A172 (cell line): ENCODE data around the gene SLC25A5. TPM values are rescaled to one million over a fixed set of nuclear protein-coding genes. Genes with fewer than 3 reads are reported as not detected.
"Not testable (repeated sequence)": the region's sequence is repeated elsewhere in the genome, so short reads cannot be mapped to it uniquely, and the experiment has no call there.

Source experiments
- DNase-seq: peaks from one replicate; pipeline ENCODE4 v3.0.0-alpha.2; 2015; ENCODE audit warnings: low spot score
- total RNA-seq: library from RNA; depleted of rRNA; stranded (reverse); fragments of >200 nt; shearing (Covaris generic); gene quantifications from 2 replicates; pipeline ENCODE4 v1.2.3, GENCODE V29; 2014; rRNA removed

SLC25A5 gene
- 161 and 176 TPM in 2 replicates for total RNA-seq

DNA sequence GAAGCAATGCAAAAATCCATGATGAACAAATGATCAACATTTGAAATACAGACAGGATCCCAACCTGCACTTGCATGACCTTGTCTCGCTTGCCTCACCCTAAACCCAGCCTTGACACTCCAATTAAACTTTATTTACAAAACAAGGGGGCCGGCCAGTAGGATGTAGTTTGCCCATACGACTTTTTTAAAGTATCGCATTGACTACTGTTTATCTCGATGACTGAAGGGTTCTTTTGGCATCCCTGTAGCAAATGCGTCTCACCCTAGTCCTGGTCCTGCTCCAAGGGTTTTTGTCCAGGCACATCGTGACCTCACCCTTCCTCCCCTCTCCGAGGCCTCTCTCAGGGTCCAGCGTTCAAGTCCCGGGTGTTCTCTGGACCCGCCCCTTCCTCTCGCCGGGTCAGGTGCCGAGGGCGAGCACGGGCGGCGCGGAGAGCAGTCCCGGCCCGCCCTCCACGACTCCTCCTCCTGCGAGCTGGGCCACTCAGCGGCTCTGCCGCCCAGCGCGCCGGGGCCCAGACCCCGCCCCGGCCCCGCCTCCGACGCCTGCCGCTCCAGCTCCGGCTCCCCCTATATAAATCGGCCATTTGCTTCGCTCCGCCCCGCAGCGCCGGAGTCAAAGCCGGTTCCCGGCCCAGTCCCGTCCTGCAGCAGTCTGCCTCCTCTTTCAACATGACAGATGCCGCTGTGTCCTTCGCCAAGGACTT lies at the start of gene SLC25A5:
SLC25A5 (plus strand) TSS at position 603 of the 709 bp plus-strand sequence; CDS start at position 675, 72 bp downstream.
- DNase-seq = peak; percentile 49

DNA sequence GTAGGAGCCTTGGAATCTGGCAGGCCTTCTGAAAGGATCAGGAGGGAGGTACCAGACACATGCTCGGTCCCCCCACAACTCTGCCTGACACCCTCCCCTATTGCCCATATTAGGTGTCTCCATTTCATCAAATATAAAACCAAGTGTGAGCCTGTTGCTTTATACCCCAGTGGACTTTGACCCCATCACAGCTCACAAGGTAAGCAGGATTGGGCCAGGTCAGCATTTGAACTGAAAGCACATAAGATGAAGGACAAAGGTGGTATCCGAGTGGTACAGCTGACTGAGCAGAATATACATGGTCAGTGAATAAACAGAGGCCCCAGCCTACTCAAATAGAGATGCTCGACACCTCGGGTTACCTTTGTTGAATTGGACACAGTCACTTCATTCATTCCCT lies 49.1 kb upstream of the SLC25A5 start:
- no peak for DNase-seq

DNA sequence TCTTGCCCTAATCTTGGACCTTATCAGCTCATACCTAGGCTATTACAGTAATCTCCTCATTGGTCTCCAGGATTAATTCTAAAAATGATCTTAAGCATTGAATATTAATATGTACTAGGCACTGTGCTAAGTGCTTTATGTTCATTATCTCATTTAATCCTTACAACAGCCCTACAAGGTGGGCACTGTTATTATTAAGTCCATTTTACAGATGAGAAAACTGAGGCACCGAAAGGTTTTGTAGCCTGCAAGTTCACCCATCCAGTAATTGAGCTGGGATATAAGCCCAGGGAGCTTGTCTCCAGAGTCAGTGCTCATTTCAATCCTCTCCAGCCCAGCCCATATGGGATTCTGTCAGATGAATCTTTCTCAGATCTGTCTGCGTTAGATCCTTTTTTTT lies 48.3 kb upstream of the SLC25A5 start:
- DNase-seq = no peak

DNA sequence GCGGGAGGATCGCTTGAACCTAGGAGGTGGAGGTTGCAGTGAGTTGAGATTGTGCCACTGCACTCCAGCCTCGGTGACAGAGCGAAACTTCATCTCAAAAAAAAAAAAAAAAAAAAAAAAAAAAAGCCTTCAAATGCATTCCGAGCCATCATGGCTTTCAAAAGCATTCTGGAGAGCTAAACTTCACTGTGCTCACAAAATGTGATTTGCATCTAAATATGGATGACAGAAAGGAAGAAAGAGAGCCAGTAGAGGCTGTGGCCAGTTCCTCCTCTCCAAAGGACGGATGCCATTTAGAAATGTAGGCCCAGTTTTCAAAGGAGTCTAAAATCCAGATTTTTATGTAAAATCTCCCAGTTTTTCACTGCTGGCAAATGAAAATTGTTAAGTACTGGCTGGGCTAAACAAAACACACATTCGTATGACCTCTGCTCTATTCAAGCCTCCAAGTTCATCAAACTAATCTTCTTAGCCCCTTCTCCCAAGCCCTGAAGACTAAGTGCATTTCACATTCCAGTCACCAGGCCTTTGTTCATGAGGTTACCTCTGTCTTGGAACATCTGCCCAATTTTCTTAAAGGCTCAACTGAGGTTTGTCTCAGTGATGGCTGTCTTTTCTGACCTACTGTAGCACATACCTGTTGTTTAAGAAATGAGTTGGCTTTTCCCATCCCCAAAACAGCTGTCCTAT lies 47.1 kb upstream of the SLC25A5 start:
- no peak for DNase-seq

DNA sequence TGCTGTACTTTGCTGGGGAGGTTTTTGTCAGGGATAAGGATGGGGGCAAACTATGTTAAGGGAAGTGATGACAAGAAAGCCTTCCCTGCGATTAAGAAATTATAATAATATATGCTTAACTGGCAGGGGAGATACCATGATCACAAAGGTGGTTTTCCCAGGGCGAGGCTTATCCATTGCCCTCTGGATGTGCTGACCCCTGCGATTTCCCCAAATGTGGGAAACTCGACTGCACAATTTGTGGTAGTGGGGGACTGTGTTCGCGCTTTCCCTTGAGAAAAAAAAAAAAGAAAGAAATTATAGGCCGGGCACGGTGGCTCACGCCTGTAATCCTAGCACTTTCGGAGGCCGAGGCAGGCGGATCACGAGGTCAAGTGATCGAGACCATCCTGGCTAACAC lies 44.6 kb upstream of the SLC25A5 start:
- DNase-seq = no peak

GRCh38 chrX:119424999-119425398 lies 43.2 kb upstream of the SLC25A5 start:
- no peak for DNase-seq

DNA sequence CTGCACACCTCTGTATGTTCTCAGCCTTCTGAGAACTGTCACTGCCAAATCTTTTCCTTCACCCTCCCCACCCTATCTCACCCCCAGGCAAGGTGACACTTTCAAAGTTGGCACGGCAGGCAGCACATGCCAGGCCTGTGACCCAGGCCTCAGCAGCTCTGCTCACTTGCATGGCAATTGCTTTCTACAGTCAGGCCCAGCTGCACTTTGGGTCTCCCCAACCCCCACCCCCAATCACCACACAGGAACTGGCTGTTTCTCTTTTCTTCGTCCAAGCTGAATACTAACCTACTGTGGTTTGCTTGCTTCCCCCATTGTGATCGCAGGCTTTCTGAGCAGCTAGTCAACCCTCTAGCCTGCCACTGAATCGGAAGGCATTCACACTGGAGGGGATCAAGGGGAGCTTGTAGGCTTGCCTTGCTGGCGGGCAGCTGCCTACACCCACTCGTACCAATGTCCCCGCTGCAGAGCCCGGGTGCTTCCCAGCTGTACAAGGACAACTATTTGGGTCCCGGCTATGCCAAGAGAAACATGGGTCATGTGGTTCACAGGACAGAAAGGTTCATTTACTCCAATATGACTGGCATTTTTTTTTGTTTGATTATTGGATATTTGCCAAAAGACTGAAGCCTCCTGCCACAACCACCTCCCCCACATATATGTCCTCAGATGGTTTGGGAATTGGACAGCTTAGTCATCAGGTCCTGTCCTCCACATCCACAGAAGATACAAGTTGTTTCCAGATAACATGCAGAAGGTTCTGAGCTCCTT lies 41.0 kb upstream of the SLC25A5 start:
- no peak for DNase-seq

DNA sequence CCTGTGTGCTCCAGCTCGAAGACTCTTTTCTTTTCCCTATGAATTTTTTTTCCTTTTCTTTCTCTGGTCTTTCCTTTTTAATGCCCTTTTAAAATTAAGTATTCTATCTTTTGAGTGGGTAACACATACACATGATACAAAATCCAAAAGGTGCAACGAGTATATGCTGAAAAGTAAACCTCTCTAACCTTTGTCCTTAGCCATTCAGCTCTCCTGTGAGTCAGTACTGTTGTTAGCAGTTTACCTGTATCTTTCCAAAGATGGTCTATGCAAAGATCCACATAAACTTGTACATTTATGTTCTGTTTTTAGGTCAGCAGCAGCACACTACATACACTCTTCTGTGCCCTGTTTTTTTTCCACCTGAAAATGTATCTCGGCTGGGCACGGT lies 40.5 kb upstream of the SLC25A5 start:
- DNase-seq = no peak

DNA sequence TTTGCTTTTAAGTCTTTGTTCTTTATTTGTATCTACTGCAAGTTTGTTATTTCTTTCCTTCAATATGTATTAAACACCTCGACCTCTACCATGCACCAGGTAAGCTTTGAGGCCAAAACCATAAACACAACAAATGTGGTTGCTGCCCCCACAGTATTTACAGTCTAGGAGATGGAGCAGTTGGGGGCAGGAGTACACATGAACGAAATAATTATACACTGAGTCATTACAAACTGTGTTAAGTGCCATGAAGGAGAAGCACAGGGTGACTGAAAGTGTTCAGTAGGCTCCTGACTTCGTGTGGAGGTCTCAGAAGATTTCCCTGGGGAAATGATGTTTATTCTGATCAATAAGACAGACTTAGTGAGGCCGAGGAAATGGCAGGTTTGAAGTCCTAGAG lies 38.8 kb upstream of the SLC25A5 start:
- DNase-seq = no peak

- DNase-seq = not testable (repeated sequence)
Measured at GRCh38 chrX:119441295-119441694, 26.9 kb upstream of the SLC25A5 start.

DNA sequence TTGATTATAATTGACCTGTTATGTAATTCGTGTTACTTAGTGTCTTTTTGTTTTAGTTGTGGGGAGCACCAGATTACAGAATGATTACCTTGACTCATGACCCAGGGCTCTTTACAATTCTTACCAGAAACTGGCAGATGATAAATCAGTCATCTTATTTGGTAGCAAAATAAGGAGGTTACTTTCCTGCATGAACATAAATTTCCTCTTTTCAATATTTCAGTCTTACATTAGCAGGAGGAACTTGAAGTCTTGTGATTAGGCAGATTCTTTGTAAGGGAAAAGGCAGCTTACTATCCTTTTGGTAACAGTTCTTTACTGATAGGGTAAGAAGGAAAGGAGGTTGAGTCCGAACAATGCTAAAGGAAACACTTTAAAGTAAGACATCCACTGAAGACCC lies 26.0 kb upstream of the SLC25A5 start:
- no peak for DNase-seq

DNA sequence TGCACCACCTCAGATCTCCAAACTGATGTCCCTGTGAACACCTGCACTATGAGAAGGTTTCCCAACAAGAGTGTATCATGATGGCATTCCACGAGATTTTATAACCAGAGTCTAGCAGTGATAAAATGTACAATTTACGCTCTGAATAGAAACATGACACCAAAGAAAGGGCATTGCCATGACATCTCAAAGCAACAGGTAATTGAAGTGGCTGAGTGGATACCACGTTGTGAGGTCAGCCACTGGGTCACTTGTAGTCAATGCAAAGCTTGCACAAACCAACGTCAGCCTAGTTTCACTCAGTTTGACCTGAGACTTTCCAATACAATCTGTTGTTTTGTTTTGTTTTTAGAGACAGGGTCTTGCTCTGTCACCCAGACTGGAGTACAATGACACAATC lies 15.0 kb upstream of the SLC25A5 start:
- DNase-seq = no peak

DNA sequence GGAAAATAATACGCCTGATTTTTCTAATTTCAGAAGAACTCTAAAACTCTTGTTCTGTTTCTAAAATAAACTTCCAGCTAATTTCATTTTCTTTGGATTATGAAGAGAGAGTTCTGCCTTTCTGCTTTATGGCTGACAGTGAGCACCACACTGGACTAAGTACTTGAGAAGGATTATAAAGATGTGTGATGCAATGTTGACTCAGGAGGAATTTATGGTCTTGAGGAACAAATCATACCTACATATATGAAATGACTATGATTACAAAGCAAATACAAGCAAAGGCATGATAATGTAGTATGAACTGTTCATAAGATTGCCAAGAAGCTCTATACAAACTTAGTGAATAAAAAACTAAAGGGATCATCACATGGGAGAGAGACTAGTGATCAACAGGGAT lies 13.0 kb upstream of the SLC25A5 start:
- no peak for DNase-seq

DNA sequence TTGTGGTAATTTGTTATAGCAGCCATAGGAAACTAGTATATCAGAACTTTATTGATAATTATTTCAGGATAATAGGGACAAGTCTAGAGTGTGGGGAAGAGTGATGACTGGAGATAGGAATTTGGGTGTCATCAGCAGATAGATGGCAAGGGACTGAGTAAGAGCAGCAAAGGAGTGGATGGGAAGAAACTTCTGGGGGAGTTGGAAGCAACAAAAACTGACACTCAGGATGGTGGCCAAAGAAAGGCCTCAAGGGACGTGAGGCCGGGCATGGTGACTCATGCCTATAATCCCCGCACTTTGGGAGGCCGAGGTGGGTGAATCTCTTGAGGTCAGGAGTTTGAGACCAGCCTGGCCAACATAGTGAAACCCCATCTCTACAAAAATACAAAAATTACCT lies 9.1 kb upstream of the SLC25A5 start:
- no peak for DNase-seq

GRCh38 chrX:119465555-119465954 lies 2.7 kb upstream of the SLC25A5 start:
- DNase-seq = no peak

DNA sequence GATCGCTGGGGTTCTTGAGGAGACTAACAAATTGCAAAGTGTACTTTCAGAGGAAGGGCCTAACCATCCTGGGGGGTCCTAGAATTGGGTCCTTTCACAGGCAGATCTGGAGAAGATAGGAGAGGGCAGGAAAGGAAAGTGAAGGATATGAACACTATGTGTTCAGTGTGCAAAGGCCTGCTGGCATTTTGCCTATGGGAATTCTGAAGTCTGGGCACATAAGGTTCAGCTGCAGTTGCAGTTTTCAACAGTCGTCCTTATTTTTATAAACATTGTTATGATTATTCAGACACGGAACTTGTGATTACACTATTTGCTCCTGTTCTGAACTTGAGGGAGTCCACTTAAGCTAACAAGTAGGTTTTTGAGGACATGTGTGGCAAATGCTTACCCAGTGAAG lies 1.3 kb upstream of the SLC25A5 start:
- no peak for DNase-seq

DNA sequence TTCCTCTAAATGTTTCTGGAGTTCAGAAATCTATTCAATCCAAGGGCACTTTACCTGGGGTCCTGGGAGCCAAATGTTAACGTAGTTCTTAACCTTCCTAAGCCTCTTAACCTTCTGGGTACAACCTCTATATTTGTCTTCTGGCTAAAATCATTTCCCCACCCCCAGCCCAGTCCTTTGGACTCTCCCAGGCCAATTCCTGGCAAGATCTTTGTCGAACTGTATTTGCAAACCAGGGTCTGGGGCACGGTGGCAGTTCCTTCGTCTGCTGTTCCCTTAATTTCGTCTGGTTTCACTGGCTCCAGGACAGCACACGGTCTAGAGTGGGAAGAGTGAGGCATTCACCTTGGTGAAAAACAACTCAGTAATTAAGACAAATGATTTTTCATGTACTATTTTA lies 811 bp upstream of the SLC25A5 start:
- DNase-seq = no peak

GRCh38 chrX:119468551-119469312 lies 488 bp downstream of the SLC25A5 start:
- peak; percentile 18 for DNase-seq

- DNase-seq = no peak
Measured at GRCh38 chrX:119469313-119469635, 1.0 kb downstream of the SLC25A5 start.

GRCh38 chrX:119474615-119475388 lies 6.6 kb downstream of the SLC25A5 start:
- DNase-seq = no peak

DNA sequence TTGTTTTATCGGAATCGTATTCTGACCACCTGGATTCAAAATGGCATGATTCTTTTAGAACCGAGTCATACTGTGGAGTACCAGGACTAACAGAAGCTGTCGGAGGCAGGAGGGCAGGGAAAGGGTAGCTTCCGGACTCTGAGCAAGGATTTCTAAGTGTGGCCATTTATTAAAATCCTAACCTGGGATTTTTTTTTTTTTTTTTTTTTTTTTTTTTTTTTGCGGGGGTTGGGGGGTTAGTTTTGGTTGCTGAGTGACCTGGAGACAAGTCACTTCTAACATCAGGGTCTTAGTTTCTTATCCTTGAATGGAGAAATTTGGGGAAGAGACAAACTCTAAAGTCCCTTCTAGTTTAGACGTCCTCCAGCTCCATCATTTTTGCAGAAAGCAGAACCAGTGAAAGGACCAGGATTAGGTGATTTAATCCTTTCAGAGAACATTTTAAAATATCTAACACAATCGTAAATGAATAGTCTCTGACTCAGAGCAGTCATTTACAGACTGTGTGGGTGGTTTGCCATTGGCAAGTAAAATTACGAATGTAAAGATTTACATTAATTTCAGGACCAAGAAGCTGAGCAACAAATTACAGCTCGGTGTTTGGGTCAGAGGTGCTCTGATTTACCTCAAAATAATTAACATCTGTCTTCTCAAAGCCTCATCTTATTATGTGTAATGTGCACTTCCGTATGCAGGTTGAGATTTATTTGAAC lies 7.3 kb downstream of the SLC25A5 start:
- no peak for DNase-seq
